Caki2 (cell line): Measurements from ENCODE around the gene NME4. TPM values are rescaled to one million over a fixed set of nuclear protein-coding genes. Genes with fewer than 3 reads are reported as not detected.
A peak's percentile ranks its signal among the peaks of the same experiment; 100 is the strongest.
"Not testable (repeated sequence)": the region's sequence is repeated elsewhere in the genome, so short reads cannot be mapped to it uniquely, and the experiment has no call there.

ENCODE experiments used
- DNase-seq: peaks from one replicate; pipeline ENCODE4 v3.0.0-alpha.2; 2015; ENCODE audit warnings: low read depth
- in situ Hi-C: cut with HindIII; loops from 2 replicates; pipeline ENCODE4 v1.10.0; 2016; ENCODE audit warnings: low sequenced_read_pairs, low pct_unique_long_range_greater_than_20kb, mixed read lengths
- total RNA-seq: library from RNA; depleted of rRNA; stranded (reverse); fragments of >200 nt; shearing (Covaris generic); gene quantifications from 2 replicates; pipeline ENCODE4 v1.2.3, GENCODE V29; 2014; ENCODE audit warnings: low replicate concordance

NME4 gene
- total RNA-seq, 1 experiment from 2014 or later: 59.6 TPM

DNA sequence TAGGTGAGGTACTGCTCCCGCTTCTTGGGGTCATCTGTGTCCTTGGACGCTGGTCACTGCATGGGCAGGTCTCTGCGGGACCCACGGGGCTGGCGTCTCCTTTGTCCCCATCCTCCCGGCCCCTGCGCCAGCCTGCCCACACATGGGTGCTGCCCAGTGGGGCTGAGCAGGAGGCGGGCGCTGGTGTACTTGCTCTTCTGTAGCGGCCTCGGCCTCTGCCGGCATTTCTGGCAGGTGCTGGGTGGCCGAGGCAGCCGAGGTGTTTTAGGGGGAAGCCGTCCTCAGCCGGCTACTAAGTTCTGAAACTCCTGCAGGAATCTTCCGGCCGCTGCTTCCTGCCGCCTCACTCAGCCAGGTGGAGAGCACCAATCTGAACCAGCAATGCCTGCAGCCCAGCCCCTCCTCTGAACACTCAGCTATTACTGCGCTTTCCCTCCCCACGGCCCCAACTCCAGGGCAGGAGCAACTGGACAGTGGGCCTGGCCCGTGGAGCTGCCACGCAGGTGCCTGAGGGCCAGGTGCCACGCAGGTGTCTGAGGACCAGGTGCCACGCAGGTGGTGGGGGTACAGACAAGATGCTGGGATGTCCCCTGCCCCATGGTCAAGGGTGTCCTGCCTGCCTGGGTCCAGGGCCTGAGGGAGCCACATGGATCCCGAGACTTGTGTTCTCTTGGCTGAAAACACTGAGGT is 14.7 kb downstream of the NME4 start:
- DNase-seq: no peak
- in situ Hi-C loops: no loop called here

- DNase-seq: no peak
- in situ Hi-C loops: no loop called here
Measured at GRCh38 chr16:414395-415169, 17.6 kb downstream of the NME4 start.

DNA sequence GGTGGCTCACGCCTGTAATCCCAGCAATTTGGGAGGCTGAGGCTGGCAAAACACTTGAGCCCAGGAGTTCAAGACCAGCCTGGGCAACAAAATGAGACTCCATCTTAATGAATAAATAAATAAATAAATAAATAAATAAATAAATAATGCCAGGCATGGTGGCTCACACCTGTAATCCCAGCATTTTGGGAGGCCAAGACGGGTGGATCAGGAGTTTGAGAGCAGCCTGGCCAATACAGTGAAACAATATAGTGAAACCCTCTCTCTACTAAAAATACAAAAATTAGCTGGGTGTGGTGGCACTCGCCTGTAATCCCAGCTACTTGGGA is 18.1 kb downstream of the NME4 start:
- in situ Hi-C loops, DNase-seq: not testable (repeated sequence)

- DNase-seq, in situ Hi-C loops: not testable (repeated sequence)
Measured at GRCh38 chr16:422179-422578, 25.2 kb downstream of the NME4 start.

GRCh38 chr16:424033-424622 is 27.1 kb downstream of the NME4 start:
- peak; percentile 63 for DNase-seq
- in situ Hi-C loops: no loop called here

- DNase-seq: peak; percentile 56
- in situ Hi-C loops: no loop called here
Measured at GRCh38 chr16:424623-425081, 27.7 kb downstream of the NME4 start.

- DNase-seq: peak; percentile 85
- in situ Hi-C loops: no loop called here
Measured at GRCh38 chr16:425082-425718, 28.2 kb downstream of the NME4 start, which contains the start of gene RAB11FIP3. Gene RAB11FIP3 (plus strand): TSS chr16:425649. CDS start chr16:426007, 358 bp downstream.

GRCh38 chr16:425740-426114 is 28.7 kb downstream of the NME4 start:
- no peak for DNase-seq
- in situ Hi-C loops: no loop called here

GRCh38 chr16:426115-426905 is 29.3 kb downstream of the NME4 start:
- in situ Hi-C loops: no loop called here
- DNase-seq: no peak

- in situ Hi-C loops: no loop called here
- no peak for DNase-seq
Measured at GRCh38 chr16:426906-427249, 29.9 kb downstream of the NME4 start.

- in situ Hi-C loops: no loop called here
- no peak for DNase-seq
Measured at GRCh38 chr16:427250-427649, 30.3 kb downstream of the NME4 start.

GRCh38 chr16:430904-431303 is 33.9 kb downstream of the NME4 start:
- in situ Hi-C loops: no loop called here
- no peak for DNase-seq

DNA sequence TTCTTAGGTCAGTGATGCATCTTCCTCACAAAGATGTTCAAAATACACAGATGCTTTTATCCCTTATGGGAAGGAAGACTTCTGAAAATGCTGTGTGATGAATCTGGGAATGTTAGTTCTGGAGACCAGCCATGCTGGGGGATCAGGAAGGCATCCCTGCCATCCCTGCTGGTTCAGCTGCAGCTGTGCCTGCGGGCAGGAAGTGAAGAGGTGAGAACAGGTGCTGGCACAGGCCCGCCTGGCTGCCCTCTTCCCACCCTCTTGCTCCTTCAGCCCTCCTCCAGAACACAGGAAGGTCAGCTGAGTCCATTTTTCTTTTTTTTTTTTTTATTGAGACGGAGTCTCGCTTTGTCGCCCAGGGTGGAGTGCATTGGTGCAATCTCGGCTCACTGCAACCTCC is 43.6 kb downstream of the NME4 start:
- in situ Hi-C loops: no loop called here

DNA sequence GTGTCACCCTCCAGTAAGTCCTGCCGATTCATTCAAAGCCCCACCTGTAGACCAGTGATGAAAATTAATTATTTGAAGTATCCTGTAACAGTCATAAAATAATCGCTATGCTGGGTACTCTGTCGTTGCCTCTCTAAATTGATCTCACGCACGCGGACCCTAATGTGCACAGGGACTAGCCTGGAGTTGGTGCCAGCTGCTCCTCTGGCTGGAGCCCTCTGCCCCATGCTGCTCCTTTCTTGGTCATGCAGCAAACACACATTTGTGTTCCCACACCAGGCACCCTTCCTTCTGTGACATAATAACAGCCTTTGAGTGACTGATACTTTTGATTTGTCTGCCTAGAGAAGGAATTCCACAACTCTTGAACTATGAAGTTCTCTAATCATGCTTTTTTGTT is 44.4 kb downstream of the NME4 start:
- in situ Hi-C loops: no loop called here
- DNase-seq: no peak

More for the DNA sequence above, 43.6 kb downstream of the NME4 start:
- DNase-seq: no peak

DNA sequence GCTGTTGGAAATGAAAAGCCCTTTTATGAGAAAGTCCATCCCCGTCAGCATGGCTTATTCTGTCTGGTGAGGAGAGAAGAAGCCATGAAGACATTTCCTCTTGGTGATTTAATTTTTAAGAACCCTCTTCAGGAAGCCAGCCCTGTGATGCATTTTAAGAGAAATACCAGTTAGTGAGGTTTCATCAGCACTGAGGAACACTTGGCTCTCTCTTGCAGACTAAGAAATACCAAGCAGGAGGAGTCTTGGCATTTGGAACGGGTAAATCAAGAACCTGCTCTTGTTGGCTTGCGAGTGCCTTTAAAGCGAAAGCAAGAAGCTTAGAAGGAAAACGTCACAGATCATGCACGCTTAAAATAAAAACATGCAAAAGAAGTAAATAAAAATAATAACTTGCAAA is 46.0 kb downstream of the NME4 start:
- no peak for DNase-seq
- in situ Hi-C loops: no loop called here

DNA sequence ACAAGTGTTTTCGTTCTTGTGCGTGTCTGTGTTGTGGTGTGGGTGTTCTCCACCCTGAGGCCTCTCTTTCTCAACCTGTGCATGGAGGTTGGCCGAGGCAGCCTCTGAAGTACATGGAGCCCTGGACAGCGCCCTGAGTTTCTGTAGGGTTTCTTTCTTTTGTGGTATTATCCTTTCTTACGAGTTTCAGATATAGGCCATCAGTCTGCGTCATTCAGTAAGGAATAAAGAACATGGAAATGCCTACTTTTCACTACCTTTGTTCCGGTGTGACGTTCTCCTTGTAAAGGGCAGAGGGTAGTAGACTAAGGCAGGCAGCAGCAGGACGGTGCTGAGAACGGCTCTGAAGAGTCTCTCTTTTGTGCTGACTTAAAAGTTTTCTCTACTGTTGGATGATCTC is 47.0 kb downstream of the NME4 start:
- DNase-seq: no peak
- in situ Hi-C loops: no loop called here

DNA sequence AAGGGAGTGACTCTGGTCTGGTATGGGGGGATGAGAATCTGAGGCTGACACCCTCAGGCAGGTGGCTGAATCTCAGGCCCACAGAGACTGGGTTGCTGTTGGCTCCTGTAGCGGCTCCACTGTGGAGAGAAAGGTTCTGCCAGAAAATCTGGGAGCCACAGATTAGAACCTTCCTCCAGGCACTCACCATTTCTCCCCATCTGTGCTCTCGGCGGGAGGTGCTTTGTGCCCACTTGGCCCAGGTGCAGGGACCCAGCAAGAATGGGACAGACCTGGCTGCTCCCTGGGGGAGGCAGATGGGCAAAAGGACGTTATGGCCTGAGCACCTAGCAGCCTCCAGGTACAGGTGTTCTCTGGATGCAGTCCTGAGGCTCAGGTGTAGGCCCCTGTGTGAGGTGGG is 48.6 kb downstream of the NME4 start:
- in situ Hi-C loops: no loop called here
- no peak for DNase-seq
